ENCODE measurements around the gene C14orf180.

DNA sequence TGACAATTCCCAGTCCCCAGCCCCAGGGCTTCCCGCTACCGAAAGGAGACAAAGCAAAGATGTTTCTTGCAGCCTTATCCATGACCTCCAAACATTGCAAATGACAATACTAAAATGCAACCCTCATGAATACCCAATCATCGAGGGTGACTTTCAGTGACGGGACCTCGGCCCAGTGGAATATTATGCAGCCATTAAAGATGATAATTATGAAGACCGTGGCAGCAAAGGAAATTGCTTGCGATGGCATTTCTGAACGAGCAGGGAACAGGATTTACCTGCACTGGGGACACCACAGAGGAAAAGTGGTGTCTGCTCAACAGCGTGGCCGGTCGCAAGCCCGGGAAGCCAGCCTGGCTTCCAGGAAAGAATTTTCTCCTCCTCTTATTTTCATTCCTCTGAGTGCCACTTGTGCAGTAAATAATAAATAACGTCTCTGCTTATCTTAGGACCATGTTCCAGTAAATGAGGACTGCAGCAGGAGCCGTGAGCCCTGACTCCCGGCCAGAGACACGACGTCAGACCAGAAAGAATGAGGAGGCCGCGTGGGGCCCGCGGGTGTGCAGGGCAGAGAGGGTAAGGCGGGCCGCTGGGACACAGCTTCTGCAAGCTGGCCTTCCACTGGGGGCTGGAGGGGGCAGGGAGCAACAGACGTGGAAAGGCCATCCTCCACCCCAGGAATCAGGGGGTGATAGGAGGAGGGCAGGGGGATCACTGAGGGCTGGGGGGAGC, 6.6 kb downstream of the C14orf180 start:
- TF ChIP-seq, protein P1, sequence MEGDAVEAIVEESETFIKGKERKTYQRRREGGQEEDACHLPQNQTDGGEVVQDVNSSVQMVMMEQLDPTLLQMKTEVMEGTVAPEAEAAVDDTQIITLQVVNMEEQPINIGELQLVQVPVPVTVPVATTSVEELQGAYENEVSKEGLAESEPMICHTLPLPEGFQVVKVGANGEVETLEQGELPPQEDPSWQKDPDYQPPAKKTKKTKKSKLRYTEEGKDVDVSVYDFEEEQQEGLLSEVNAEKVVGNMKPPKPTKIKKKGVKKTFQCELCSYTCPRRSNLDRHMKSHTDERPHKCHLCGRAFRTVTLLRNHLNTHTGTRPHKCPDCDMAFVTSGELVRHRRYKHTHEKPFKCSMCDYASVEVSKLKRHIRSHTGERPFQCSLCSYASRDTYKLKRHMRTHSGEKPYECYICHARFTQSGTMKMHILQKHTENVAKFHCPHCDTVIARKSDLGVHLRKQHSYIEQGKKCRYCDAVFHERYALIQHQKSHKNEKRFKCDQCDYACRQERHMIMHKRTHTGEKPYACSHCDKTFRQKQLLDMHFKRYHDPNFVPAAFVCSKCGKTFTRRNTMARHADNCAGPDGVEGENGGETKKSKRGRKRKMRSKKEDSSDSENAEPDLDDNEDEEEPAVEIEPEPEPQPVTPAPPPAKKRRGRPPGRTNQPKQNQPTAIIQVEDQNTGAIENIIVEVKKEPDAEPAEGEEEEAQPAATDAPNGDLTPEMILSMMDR (IDR thresholded peaks at IDR 0.05), result no peak
- TF ChIP-seq EZH2 (IDR thresholded peaks at IDR 0.05) (no peak), EZH2phosphoT487 (IDR thresholded peaks at IDR 0.05) (no peak)

Data from neural progenitor cell (in vitro differentiated cells).